Measurements from ENCODE around the gene BST2.

- TF ChIP-seq CTCF (optimal IDR thresholded peaks at IDR 0.05 in 1 of 3, IDR thresholded peaks at IDR 0.05 in 1 of 3, conservative IDR thresholded peaks at IDR 0.05 in 1 of 3; ENCODE audit: extremely low read depth in 1 of 3, insufficient read depth in 2 of 3, low read length in 3 of 3) (no peak), EZH2 (IDR thresholded peaks at IDR 0.05; ENCODE audit: low read length) (no peak)
Measured at GRCh38 chr19:17393914-17394313, 11.5 kb downstream of the BST2 start, which contains the start of gene CCDC194.
